HG02759 (cell line): ENCODE results near the gene CALML3.

Source experiments
- ATAC-seq: cut with Tn5 transposase; IDR thresholded peaks from one replicate; pipeline ENCODE4 v1.9.1; 2021; ENCODE audit warnings: mild to moderate bottlenecking, moderate library complexity; ENCODE audit not compliant: unreplicated experiment

Gene CALML3

GRCh38 chr10:5537684-5538083 lies 12.9 kb downstream of the CALML3 start:
- no peak for ATAC-seq

- no peak for ATAC-seq
These were observed 13.7 kb downstream of the CALML3 start for GRCh38 chr10:5538446-5538845.

- no peak for ATAC-seq
These were observed 14.3 kb downstream of the CALML3 start for GRCh38 chr10:5538892-5539651.

GRCh38 chr10:5540080-5540479 lies 15.3 kb downstream of the CALML3 start:
- no peak for ATAC-seq

- ATAC-seq: no peak
These were observed 16.1 kb downstream of the CALML3 start for GRCh38 chr10:5540891-5541290.

GRCh38 chr10:5542100-5542499 lies 17.3 kb downstream of the CALML3 start:
- no peak for ATAC-seq

- ATAC-seq: no peak
These were observed 18.9 kb downstream of the CALML3 start for GRCh38 chr10:5543623-5544022.

GRCh38 chr10:5544216-5544805 lies 19.6 kb downstream of the CALML3 start:
- no peak for ATAC-seq

- no peak for ATAC-seq
These were observed 20.2 kb downstream of the CALML3 start for GRCh38 chr10:5545011-5545410.

- no peak for ATAC-seq
These were observed 20.6 kb downstream of the CALML3 start for GRCh38 chr10:5545426-5545777.

GRCh38 chr10:5545778-5546710 lies 21.3 kb downstream of the CALML3 start:
- ATAC-seq: no peak

GRCh38 chr10:5546891-5547680 lies 22.3 kb downstream of the CALML3 start:
- no peak for ATAC-seq

GRCh38 chr10:5547681-5547930 lies 22.8 kb downstream of the CALML3 start:
- no peak for ATAC-seq

- no peak for ATAC-seq
These were observed 23.3 kb downstream of the CALML3 start for GRCh38 chr10:5547931-5548660.

- ATAC-seq: no peak
These were observed 24.9 kb downstream of the CALML3 start for GRCh38 chr10:5549462-5550249.

- no peak for ATAC-seq
These were observed 25.4 kb downstream of the CALML3 start for GRCh38 chr10:5550250-5550545.

- ATAC-seq: no peak
These were observed 26.1 kb downstream of the CALML3 start for GRCh38 chr10:5550621-5551530.

- peak; percentile 42 for ATAC-seq
These were observed 27.0 kb downstream of the CALML3 start for GRCh38 chr10:5551531-5552375.
